HepG2 (cell line): ENCODE measurements around the gene MIS18BP1. TPM values are rescaled to one million over a fixed set of nuclear protein-coding genes. Genes with fewer than 3 reads are reported as not detected.

Source experiments
- ATAC-seq: fragments of 200-7000 bp; cut with Tn5 transposase; 3 replicates; pipeline ENCODE4 v1.9.1; 2020; ENCODE audit warnings: mild to moderate bottlenecking, moderate library complexity
- BruUV-seq: library from RNA; stranded (reverse); fragments of 400-500 nt; replicated peaks from 2 replicates; lab custom pipeline; 2021; lab: Mats Ljungman, UMichigan
- CTCF ChIA-PET: fragments of 300-600 bp; formaldehyde crosslinking; extraction: SDS; loops from one replicate; lab custom pipeline; 2021; ENCODE audit warnings: low total read pairs, inconsistent platforms, low intra/inter-chr PET ratio; lab: Yijun Ruan, JAX
- POLR2A ChIA-PET: fragments of 350-600 bp; sonication (Branson Sonifier 250); formaldehyde crosslinking; loops from one replicate; lab custom pipeline; 2020; ENCODE audit warnings: antibody characterized with exemption, inconsistent platforms; lab: Yijun Ruan, JAX
- DNase-seq: peaks from one replicate; pipeline ENCODE4 v3.0.0-alpha.2; 2015; ENCODE audit warnings: low spot score
- FAIRE-seq: peaks from 3 replicates; lab custom pipeline; 2011; peaks lifted over from hg19 to GRCh38; lab: Jason Lieb, UNC
- H2AFZ ChIP-seq: one replicate; pipeline ENCODE4 v1.6.1; 2011; ENCODE audit warnings: low read length, inconsistent platforms
- H3K27ac ChIP-seq: fragments of 300-600 bp; 3 replicates; pipeline ENCODE4 v1.8.0; 2011; ENCODE audit warnings: mixed run types, mild to moderate bottlenecking, mixed read lengths, low read length, inconsistent platforms; ENCODE audit not compliant: insufficient read depth; ENCODE audit errors: extremely low read length
- H3K27me3 ChIP-seq, 2 experiments: fragments of 200-600 bp in 1 of 2; 2 replicates in 1 of 2; 3 replicates in 1 of 2; pipeline versions ENCODE4 v1.6.0 to v1.8.0; 2011; ENCODE audit warnings: low read length in 2 of 2, mild to moderate bottlenecking in 2 of 2, moderate library complexity in 2 of 2, inconsistent platforms in 1 of 2; ENCODE audit not compliant: insufficient read depth in 2 of 2, control insufficient read depth in 1 of 2
- H3K36me3 ChIP-seq, 2 experiments: fragments of 200-600 bp in 1 of 2; replicated peaks in 1 of 2; 2 replicates in 1 of 2; 3 replicates in 1 of 2; pipeline versions ENCODE4 v1.5.1 to v1.8.0; 2011; ENCODE audit warnings: low read length in 2 of 2, inconsistent platforms in 1 of 2; ENCODE audit not compliant: insufficient read depth in 2 of 2, control insufficient read depth in 1 of 2
- H3K4me1 ChIP-seq: 2 replicates; pipeline ENCODE4 v1.5.1; 2012; ENCODE audit warnings: low read length, inconsistent platforms; ENCODE audit not compliant: insufficient read depth
- H3K4me2 ChIP-seq: 2 replicates; pipeline ENCODE4 v1.6.0; 2011; ENCODE audit warnings: low read depth, low read length, inconsistent platforms
- H3K4me3 ChIP-seq, 3 experiments: fragments of 200-600 bp in 1 of 3; sonication (generic), shearing (Covaris generic) in 1 of 3; replicated peaks in 1 of 3; 2 replicates each; pipeline ENCODE4 v1.5.1; 2011 to 2016; ENCODE audit warnings: low read length in 3 of 3, inconsistent platforms in 2 of 3, low read depth in 2 of 3, mild to moderate bottlenecking in 2 of 3, control low read depth in 1 of 3, mixed read lengths in 1 of 3; ENCODE audit not compliant: insufficient read depth in 1 of 3
- H3K79me2 ChIP-seq: one replicate; pipeline ENCODE4 v1.6.1; 2011; ENCODE audit warnings: low read length, inconsistent platforms; ENCODE audit not compliant: insufficient read depth
- H3K9ac ChIP-seq: 2 replicates; pipeline ENCODE4 v1.6.0; 2011; ENCODE audit warnings: mild to moderate bottlenecking, low read depth, low read length, inconsistent platforms; ENCODE audit not compliant: insufficient read depth
- H3K9me3 ChIP-seq: 2 replicates; pipeline ENCODE4 v1.5.1; 2012; ENCODE audit warnings: mild to moderate bottlenecking, low read length
- H4K20me1 ChIP-seq: 2 replicates; pipeline ENCODE4 v1.6.0; 2011; ENCODE audit warnings: inconsistent platforms, mild to moderate bottlenecking, low read length, moderate library complexity; ENCODE audit not compliant: insufficient read depth
- CBFB ChIP-seq: sonication (generic); formaldehyde crosslinking; IDR thresholded peaks from 2 replicates; pipeline ENCODE4 v1.4.0; 2020; ENCODE audit warnings: missing genetic modification reagents
- NAIF1 ChIP-seq: sonication (generic); formaldehyde crosslinking; IDR thresholded peaks from 2 replicates; pipeline ENCODE4 v1.5.0; 2020; ENCODE audit warnings: mild to moderate bottlenecking, missing genetic modification reagents, borderline replicate concordance
- ONECUT2 ChIP-seq: sonication (generic); formaldehyde crosslinking; IDR thresholded peaks from 2 replicates; pipeline ENCODE4 v1.4.0; 2020; ENCODE audit warnings: missing genetic modification reagents
- SETDB1 ChIP-seq: sonication (generic); formaldehyde crosslinking; IDR thresholded peaks from 2 replicates; pipeline ENCODE4 v1.5.1; 2020; ENCODE audit warnings: missing genetic modification reagents, mild to moderate bottlenecking, borderline replicate concordance
- SMAD3 ChIP-seq: sonication (generic); formaldehyde crosslinking; IDR thresholded peaks from 2 replicates; pipeline ENCODE4 v1.4.0; 2020; ENCODE audit warnings: missing genetic modification reagents
- SYNCRIP ChIP-seq: fragments of 200-400 bp; formaldehyde crosslinking; IDR thresholded peaks from 2 replicates; pipeline ENCODE4 v1.6.1; 2018; ENCODE audit warnings: mild to moderate bottlenecking, low read depth, low read length; ENCODE audit not compliant: insufficient read depth
- TGIF2 ChIP-seq: IDR thresholded peaks from 2 replicates; pipeline ENCODE4 v1.6.1; 2016; ENCODE audit warnings: control low read depth, missing compliant biosample characterization
- ZNF101 ChIP-seq: sonication (generic); formaldehyde crosslinking; IDR thresholded peaks from 2 replicates; pipeline ENCODE4 v1.4.0; 2020; ENCODE audit warnings: mild to moderate bottlenecking, low read depth, missing genetic modification reagents, borderline replicate concordance
- ZNF205 ChIP-seq: IDR thresholded peaks from 2 replicates; pipeline ENCODE4 v1.6.1; 2018; ENCODE audit warnings: missing biosample characterization, missing genetic modification reagents
- WGBS: methylation state at CpG from one replicate; pipeline ENCODE4 v1.1.6; 2017; ENCODE audit warnings: low lambda C conversion rate; 5-methylcytosine and 5-hydroxymethylcytosine counted together
- in situ Hi-C: cut with HindIII; loops from 2 replicates; pipeline ENCODE4 v1.10.0; 2017; ENCODE audit warnings: low pct_unique_long_range_greater_than_20kb; ENCODE audit not compliant: extremely low pct_ligation_motif_present
- intact Hi-C: fragments of 100-400 bp; cut with micrococcal nuclease; formaldehyde crosslinking; loops from one replicate; pipeline ENCODE4 v1.10.0; 2022; ENCODE audit not compliant: unreplicated experiment
- polyA plus RNA-seq, 8 experiments: library from polyadenylated mRNA; depleted of rRNA in 3 of 8; stranded (reverse) in 7 of 8; unstranded in 1 of 8; fragments of >200 nt; fragmentation: Illumina TruSeq in 4 of 8; extraction: Trizol in 4 of 8; gene quantifications; 2 replicates each; pipeline versions ENCODE4 v1.2.1 to v1.2.3, GENCODE V29; 2011 to 2016; ENCODE audit warnings: low read depth in 4 of 8, missing spikeins in 1 of 8, mixed read lengths in 1 of 8; ENCODE audit not compliant: insufficient read depth in 1 of 8
- total RNA-seq, 5 experiments: library from RNA; depleted of rRNA; stranded (reverse); fragments of >200 nt; fragmentation: Illumina TruSeq; extraction: Trizol; gene quantifications; 2 replicates each; pipeline ENCODE4 v1.2.3, GENCODE V29; 2016; ENCODE audit warnings: low read depth in 1 of 5
- TF ChIP-seq, protein P1 (sequence below), 2 experiments: sonication (generic) in 1 of 2; formaldehyde crosslinking in 1 of 2; IDR thresholded peaks; 2 replicates each; pipeline versions ENCODE4 v1.4.0 to v1.6.1; 2018 to 2020; ENCODE audit warnings: missing genetic modification reagents in 2 of 2, borderline replicate concordance in 1 of 2, low read depth in 1 of 2, mild to moderate bottlenecking in 1 of 2, missing biosample characterization in 1 of 2
- TF ChIP-seq, protein P2 (sequence below): sonication (generic); formaldehyde crosslinking; IDR thresholded peaks from 2 replicates; pipeline ENCODE4 v1.9.0; 2021; ENCODE audit warnings: mild to moderate bottlenecking, missing genetic modification reagents
- TF ChIP-seq, protein P3 (sequence below): IDR thresholded peaks from 2 replicates; pipeline ENCODE4 v1.6.1; 2012; ENCODE audit warnings: low read length, improper control_type of control experiment

The MIS18BP1 gene
- total and polyA plus RNA-seq, 2 of the 13 experiments (the other 11 are each of a cell fraction or from before 2014, with no cell fraction given), result 9.5 to 36.4 TPM

DNA sequence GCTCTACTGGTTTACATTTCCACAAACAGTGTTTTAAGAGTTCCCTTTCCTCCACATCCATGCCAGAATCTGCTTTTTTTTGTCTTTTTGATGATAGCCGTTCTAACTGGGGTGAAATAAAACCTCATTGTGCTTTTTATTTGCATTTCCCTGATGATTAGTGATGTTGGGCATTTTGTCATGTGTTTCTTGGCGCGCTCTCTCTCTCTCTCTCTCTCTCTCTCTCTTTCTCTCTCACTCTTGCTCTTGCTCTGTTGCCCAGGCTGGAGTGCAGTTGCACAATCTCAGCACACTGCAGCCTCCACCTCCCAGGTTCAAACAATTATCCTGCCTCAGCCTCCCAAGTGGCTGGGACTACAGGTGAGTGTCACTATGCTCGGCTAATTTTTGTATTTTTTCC is 9.6 kb upstream of the MIS18BP1 start:
- POLR2A ChIA-PET, result no interaction called here
- in situ Hi-C loops, result no loop called here

More for the DNA sequence above, 9.6 kb upstream of the MIS18BP1 start:
- Histone ChIP-seq H3K36me3 (no peaks in the 10 kb centered on the region), H3K9me3 (peaks cover 16% of the 10 kb centered on the region), H3K9ac (no peak overlapping the region), H3K4me2 (no peak overlapping the region), H3K4me3 (no peak overlapping the region), H3K27ac (no peak overlapping the region), H3K79me2 (no peaks in the 10 kb centered on the region), H3K4me1 (no peaks in the 10 kb centered on the region), H3K27me3 (no peaks in the 10 kb centered on the region), H2AFZ (no peak overlapping the region), H4K20me1 (no peaks in the 10 kb centered on the region)
- ATAC-seq (no peak), FAIRE-seq (no peak), DNase-seq (no peak)
- 42% methylated on average over 4 of the region's 4 CpGs for WGBS
- BruUV-seq, result no TSS peak
- TF ChIP-seq TGIF2 (no peak), CBFB (CRISPR knock-in tag) (no peak), SYNCRIP (no peak), SETDB1 (CRISPR knock-in tag) (no peak), SMAD3 (CRISPR knock-in tag) (no peak), NAIF1 (CRISPR knock-in tag) (no peak), ZNF101 (CRISPR knock-in tag) (no peak), ONECUT2 (CRISPR knock-in tag) (no peak), ZNF205 (no peak)
- TF ChIP-seq, protein P1, sequence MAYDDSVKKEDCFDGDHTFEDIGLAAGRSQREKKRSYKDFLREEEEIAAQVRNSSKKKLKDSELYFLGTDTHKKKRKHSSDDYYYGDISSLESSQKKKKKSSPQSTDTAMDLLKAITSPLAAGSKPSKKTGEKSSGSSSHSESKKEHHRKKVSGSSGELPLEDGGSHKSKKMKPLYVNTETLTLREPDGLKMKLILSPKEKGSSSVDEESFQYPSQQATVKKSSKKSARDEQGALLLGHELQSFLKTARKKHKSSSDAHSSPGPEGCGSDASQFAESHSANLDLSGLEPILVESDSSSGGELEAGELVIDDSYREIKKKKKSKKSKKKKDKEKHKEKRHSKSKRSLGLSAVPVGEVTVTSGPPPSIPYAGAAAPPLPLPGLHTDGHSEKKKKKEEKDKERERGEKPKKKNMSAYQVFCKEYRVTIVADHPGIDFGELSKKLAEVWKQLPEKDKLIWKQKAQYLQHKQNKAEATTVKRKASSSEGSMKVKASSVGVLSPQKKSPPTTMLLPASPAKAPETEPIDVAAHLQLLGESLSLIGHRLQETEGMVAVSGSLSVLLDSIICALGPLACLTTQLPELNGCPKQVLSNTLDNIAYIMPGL (CRISPR knock-in tag; IDR thresholded peaks at IDR 0.05; ENCODE audit: borderline replicate concordance in 1 of 2, low read depth in 1 of 2), result no peak
- TF ChIP-seq, protein P2, sequence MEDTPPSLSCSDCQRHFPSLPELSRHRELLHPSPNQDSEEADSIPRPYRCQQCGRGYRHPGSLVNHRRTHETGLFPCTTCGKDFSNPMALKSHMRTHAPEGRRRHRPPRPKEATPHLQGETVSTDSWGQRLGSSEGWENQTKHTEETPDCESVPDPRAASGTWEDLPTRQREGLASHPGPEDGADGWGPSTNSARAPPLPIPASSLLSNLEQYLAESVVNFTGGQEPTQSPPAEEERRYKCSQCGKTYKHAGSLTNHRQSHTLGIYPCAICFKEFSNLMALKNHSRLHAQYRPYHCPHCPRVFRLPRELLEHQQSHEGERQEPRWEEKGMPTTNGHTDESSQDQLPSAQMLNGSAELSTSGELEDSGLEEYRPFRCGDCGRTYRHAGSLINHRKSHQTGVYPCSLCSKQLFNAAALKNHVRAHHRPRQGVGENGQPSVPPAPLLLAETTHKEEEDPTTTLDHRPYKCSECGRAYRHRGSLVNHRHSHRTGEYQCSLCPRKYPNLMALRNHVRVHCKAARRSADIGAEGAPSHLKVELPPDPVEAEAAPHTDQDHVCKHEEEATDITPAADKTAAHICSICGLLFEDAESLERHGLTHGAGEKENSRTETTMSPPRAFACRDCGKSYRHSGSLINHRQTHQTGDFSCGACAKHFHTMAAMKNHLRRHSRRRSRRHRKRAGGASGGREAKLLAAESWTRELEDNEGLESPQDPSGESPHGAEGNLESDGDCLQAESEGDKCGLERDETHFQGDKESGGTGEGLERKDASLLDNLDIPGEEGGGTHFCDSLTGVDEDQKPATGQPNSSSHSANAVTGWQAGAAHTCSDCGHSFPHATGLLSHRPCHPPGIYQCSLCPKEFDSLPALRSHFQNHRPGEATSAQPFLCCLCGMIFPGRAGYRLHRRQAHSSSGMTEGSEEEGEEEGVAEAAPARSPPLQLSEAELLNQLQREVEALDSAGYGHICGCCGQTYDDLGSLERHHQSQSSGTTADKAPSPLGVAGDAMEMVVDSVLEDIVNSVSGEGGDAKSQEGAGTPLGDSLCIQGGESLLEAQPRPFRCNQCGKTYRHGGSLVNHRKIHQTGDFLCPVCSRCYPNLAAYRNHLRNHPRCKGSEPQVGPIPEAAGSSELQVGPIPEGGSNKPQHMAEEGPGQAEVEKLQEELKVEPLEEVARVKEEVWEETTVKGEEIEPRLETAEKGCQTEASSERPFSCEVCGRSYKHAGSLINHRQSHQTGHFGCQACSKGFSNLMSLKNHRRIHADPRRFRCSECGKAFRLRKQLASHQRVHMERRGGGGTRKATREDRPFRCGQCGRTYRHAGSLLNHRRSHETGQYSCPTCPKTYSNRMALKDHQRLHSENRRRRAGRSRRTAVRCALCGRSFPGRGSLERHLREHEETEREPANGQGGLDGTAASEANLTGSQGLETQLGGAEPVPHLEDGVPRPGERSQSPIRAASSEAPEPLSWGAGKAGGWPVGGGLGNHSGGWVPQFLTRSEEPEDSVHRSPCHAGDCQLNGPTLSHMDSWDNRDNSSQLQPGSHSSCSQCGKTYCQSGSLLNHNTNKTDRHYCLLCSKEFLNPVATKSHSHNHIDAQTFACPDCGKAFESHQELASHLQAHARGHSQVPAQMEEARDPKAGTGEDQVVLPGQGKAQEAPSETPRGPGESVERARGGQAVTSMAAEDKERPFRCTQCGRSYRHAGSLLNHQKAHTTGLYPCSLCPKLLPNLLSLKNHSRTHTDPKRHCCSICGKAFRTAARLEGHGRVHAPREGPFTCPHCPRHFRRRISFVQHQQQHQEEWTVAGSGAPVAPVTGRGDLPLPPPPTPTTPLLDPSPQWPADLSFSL (CRISPR knock-in tag), result no peak
- TF ChIP-seq, protein P3, sequence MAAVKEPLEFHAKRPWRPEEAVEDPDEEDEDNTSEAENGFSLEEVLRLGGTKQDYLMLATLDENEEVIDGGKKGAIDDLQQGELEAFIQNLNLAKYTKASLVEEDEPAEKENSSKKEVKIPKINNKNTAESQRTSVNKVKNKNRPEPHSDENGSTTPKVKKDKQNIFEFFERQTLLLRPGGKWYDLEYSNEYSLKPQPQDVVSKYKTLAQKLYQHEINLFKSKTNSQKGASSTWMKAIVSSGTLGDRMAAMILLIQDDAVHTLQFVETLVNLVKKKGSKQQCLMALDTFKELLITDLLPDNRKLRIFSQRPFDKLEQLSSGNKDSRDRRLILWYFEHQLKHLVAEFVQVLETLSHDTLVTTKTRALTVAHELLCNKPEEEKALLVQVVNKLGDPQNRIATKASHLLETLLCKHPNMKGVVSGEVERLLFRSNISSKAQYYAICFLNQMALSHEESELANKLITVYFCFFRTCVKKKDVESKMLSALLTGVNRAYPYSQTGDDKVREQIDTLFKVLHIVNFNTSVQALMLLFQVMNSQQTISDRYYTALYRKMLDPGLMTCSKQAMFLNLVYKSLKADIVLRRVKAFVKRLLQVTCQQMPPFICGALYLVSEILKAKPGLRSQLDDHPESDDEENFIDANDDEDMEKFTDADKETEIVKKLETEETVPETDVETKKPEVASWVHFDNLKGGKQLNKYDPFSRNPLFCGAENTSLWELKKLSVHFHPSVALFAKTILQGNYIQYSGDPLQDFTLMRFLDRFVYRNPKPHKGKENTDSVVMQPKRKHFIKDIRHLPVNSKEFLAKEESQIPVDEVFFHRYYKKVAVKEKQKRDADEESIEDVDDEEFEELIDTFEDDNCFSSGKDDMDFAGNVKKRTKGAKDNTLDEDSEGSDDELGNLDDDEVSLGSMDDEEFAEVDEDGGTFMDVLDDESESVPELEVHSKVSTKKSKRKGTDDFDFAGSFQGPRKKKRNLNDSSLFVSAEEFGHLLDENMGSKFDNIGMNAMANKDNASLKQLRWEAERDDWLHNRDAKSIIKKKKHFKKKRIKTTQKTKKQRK, result no peak
- CTCF ChIA-PET, result no interaction called here
- intact Hi-C loops, result no loop called here
